ENCODE data around the gene TEX101. TPM values are rescaled to one million over a fixed set of nuclear protein-coding genes. Genes with fewer than 3 reads are reported as not detected.
"Not testable (repeated sequence)": the region's sequence is repeated elsewhere in the genome, so short reads cannot be mapped to it uniquely, and the experiment has no call there.

TEX101 gene
- total and polyA plus RNA-seq, 4 donors: not detected

DNA sequence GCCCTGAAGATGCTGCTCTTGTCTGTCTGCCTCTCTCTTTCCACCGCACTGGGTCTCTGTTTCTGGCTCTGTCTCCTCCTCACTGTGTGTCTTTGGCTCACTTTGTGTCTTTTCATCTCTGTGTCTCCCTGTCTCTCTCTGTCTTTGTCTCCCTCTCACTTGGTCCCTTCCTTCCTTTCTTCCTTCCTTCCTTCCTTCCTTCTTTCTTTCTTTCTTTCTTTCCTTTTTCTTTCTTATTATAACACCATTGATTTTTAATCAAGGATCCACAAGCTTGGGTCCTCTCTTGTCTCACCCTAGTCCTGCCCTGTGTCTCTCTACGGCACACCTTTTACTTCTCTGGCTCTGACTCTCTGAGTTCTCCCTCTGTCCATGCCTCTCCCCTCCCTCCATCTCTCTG is 46.9 kb upstream of the TEX101 start (continued):
- TF ChIP-seq, protein P1, sequence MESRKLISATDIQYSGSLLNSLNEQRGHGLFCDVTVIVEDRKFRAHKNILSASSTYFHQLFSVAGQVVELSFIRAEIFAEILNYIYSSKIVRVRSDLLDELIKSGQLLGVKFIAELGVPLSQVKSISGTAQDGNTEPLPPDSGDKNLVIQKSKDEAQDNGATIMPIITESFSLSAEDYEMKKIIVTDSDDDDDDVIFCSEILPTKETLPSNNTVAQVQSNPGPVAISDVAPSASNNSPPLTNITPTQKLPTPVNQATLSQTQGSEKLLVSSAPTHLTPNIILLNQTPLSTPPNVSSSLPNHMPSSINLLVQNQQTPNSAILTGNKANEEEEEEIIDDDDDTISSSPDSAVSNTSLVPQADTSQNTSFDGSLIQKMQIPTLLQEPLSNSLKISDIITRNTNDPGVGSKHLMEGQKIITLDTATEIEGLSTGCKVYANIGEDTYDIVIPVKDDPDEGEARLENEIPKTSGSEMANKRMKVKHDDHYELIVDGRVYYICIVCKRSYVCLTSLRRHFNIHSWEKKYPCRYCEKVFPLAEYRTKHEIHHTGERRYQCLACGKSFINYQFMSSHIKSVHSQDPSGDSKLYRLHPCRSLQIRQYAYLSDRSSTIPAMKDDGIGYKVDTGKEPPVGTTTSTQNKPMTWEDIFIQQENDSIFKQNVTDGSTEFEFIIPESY (IDR thresholded peaks at IDR 0.05): no peak
- TF ChIP-seq JUND (IDR thresholded peaks at IDR 0.05): no peak

DNA sequence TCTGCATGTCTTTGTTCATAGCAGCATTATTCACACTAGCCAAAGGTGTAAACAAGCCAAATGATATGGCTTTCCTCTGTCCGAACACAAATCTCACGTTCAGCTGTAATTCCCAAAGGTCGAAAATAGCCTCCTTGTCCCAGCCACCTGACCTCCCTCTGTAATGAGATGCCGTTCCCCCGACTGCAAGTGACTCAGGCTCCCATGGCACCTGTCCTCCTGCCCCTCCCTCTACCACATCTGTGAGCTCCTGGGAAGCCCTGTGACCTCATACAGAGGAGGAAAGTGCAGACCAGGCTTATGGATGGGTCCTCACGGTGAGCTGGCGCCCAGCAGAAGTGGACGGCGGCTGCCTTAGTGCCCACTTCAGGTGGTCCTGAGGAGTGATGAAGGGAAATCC is 45.8 kb upstream of the TEX101 start:
- WGBS: 36% methylated on average over 5 of the region's 9 CpGs
- H3K27me3 ChIP-seq (ENCODE audit: control insufficient read depth in 4 of 4, insufficient read depth in 4 of 4, low read length in 3 of 4); H3K27ac ChIP-seq (ENCODE audit: low read depth in 1 of 2, low read length in 2 of 2); H3K4me1 ChIP-seq (ENCODE audit: control insufficient read depth in 4 of 4, insufficient read depth in 4 of 4, low read length in 3 of 4); DNase-seq (ENCODE audit: low spot score); H3K9me3 ChIP-seq (ENCODE audit: control insufficient read depth in 4 of 4, low read length in 3 of 4); H3K4me3 ChIP-seq (ENCODE audit: low read depth in 1 of 3, low read length in 3 of 3); H3K36me3 ChIP-seq (ENCODE audit: control insufficient read depth in 4 of 4, insufficient read depth in 3 of 4, low read depth in 1 of 4, low read length in 3 of 4); H3K9ac ChIP-seq (ENCODE audit: low read depth in 1 of 2, low read length in 2 of 2): not testable (repeated sequence)

DNA sequence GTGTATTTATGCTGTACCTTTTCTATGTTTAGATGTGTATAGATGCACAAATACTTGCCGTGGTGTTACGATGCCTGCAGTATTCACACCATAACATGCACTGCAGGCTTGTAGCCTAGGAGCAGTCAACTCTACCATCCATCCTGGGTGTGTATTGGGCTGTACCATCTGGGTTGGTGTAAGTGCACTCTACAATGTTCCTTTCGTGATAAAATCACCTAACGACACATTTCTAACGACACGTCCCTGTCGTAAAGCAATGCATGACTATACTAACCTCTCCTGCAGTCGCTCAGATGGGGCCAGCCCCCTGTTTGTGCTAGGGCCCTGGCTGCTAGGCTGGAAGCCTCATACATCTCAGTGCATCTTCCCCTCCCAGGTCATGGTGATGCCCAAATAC is 42.8 kb upstream of the TEX101 start:
- WGBS: 75% methylated on average over 8 of the region's 8 CpGs
- H3K9ac ChIP-seq (ENCODE audit: low read depth in 1 of 2, low read length in 2 of 2): no peak overlapping the region
- H3K27ac ChIP-seq (ENCODE audit: low read depth in 1 of 2, low read length in 2 of 2): no peak overlapping the region
- H3K4me1 ChIP-seq (ENCODE audit: control insufficient read depth in 4 of 4, insufficient read depth in 4 of 4, low read length in 3 of 4): no peaks in the 10 kb centered on the region
- no peak for DNase-seq (ENCODE audit: low spot score)
- no peak for TF ChIP-seq RXRA (IDR thresholded peaks at IDR 0.05)
- no peak for TF ChIP-seq GABPA (IDR thresholded peaks at IDR 0.05 in 1 of 2, conservative IDR thresholded peaks at IDR 0.05 in 1 of 2)
- TF ChIP-seq TAF1 (conservative IDR thresholded peaks at IDR 0.05): no peak
- TF ChIP-seq EGR1 (IDR thresholded peaks at IDR 0.05; ENCODE audit: low read depth in 2 of 2): no peak
- TF ChIP-seq HNF4G (IDR thresholded peaks at IDR 0.05): no peak
- no peak for TF ChIP-seq FOXA2 (IDR thresholded peaks at IDR 0.05)
- TF ChIP-seq HNF4A (conservative IDR thresholded peaks at IDR 0.05): no peak
- TF ChIP-seq RAD21 (IDR thresholded peaks at IDR 0.05): no peak
- TF ChIP-seq SP1 (IDR thresholded peaks at IDR 0.05): no peak
- TF ChIP-seq, protein P2, sequence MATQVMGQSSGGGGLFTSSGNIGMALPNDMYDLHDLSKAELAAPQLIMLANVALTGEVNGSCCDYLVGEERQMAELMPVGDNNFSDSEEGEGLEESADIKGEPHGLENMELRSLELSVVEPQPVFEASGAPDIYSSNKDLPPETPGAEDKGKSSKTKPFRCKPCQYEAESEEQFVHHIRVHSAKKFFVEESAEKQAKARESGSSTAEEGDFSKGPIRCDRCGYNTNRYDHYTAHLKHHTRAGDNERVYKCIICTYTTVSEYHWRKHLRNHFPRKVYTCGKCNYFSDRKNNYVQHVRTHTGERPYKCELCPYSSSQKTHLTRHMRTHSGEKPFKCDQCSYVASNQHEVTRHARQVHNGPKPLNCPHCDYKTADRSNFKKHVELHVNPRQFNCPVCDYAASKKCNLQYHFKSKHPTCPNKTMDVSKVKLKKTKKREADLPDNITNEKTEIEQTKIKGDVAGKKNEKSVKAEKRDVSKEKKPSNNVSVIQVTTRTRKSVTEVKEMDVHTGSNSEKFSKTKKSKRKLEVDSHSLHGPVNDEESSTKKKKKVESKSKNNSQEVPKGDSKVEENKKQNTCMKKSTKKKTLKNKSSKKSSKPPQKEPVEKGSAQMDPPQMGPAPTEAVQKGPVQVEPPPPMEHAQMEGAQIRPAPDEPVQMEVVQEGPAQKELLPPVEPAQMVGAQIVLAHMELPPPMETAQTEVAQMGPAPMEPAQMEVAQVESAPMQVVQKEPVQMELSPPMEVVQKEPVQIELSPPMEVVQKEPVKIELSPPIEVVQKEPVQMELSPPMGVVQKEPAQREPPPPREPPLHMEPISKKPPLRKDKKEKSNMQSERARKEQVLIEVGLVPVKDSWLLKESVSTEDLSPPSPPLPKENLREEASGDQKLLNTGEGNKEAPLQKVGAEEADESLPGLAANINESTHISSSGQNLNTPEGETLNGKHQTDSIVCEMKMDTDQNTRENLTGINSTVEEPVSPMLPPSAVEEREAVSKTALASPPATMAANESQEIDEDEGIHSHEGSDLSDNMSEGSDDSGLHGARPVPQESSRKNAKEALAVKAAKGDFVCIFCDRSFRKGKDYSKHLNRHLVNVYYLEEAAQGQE (IDR thresholded peaks at IDR 0.05): no peak
- H3K4me3 ChIP-seq (ENCODE audit: low read depth in 1 of 3, low read length in 3 of 3): no peak overlapping the region
- peaks cover 0 to 2% (median 0%) of the 10 kb centered on the region in 4 donors for H3K27me3 ChIP-seq (ENCODE audit: control insufficient read depth in 4 of 4, insufficient read depth in 4 of 4, low read length in 3 of 4)
- H3K9me3 ChIP-seq (ENCODE audit: control insufficient read depth in 4 of 4, low read length in 3 of 4): no peaks in the 10 kb centered on the region
- H3K36me3 ChIP-seq (ENCODE audit: control insufficient read depth in 4 of 4, insufficient read depth in 3 of 4, low read depth in 1 of 4, low read length in 3 of 4): no peaks in the 10 kb centered on the region

DNA sequence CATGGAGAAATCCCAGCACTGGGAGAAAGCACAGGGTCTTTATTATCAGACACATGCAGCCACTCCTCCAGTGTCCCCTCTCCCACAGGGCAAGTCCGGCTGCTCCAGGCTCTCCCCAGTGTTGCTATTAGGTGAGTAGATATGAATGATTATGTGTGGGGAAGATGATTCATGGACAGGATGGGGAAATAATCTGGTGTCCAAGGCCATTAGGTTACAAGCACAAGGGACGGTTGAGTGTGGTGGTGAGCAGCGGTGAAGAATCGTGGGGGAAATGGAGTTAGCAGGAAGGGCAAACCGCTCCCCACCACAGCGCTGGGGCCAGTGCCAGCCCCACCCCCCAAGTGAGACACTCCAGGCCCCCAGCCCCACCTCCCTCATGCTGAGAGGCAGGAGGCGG is 42.2 kb upstream of the TEX101 start:
- Histone ChIP-seq H3K9me3 (ENCODE audit: control insufficient read depth in 4 of 4, low read length in 3 of 4) (no peaks in the 10 kb centered on the region), H3K4me1 (ENCODE audit: control insufficient read depth in 4 of 4, insufficient read depth in 4 of 4, low read length in 3 of 4) (no peaks in the 10 kb centered on the region), H3K4me3 (ENCODE audit: low read depth in 1 of 3, low read length in 3 of 3) (no peak overlapping the region), H3K27me3 (ENCODE audit: control insufficient read depth in 4 of 4, insufficient read depth in 4 of 4, low read length in 3 of 4) (peaks cover 0 to 2% (median 0%) of the 10 kb centered on the region in 4 donors), H3K36me3 (ENCODE audit: control insufficient read depth in 4 of 4, insufficient read depth in 3 of 4, low read depth in 1 of 4, low read length in 3 of 4) (no peaks in the 10 kb centered on the region), H3K27ac (ENCODE audit: low read depth in 1 of 2, low read length in 2 of 2) (no peak overlapping the region), H3K9ac (ENCODE audit: low read depth in 1 of 2, low read length in 2 of 2) (no peak overlapping the region)
- 71% methylated on average over 7 of the region's 7 CpGs for WGBS
- DNase-seq (ENCODE audit: low spot score): no peak
- TF ChIP-seq EGR1 (IDR thresholded peaks at IDR 0.05; ENCODE audit: low read depth in 2 of 2) (no peak), GABPA (IDR thresholded peaks at IDR 0.05 in 1 of 2, conservative IDR thresholded peaks at IDR 0.05 in 1 of 2) (no peak), HNF4G (IDR thresholded peaks at IDR 0.05) (no peak), YY1 (IDR thresholded peaks at IDR 0.05) (no peak), SP1 (IDR thresholded peaks at IDR 0.05) (no peak), RXRA (IDR thresholded peaks at IDR 0.05) (no peak)
- TF ChIP-seq, protein P3, sequence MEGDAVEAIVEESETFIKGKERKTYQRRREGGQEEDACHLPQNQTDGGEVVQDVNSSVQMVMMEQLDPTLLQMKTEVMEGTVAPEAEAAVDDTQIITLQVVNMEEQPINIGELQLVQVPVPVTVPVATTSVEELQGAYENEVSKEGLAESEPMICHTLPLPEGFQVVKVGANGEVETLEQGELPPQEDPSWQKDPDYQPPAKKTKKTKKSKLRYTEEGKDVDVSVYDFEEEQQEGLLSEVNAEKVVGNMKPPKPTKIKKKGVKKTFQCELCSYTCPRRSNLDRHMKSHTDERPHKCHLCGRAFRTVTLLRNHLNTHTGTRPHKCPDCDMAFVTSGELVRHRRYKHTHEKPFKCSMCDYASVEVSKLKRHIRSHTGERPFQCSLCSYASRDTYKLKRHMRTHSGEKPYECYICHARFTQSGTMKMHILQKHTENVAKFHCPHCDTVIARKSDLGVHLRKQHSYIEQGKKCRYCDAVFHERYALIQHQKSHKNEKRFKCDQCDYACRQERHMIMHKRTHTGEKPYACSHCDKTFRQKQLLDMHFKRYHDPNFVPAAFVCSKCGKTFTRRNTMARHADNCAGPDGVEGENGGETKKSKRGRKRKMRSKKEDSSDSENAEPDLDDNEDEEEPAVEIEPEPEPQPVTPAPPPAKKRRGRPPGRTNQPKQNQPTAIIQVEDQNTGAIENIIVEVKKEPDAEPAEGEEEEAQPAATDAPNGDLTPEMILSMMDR (IDR thresholded peaks at IDR 0.05; ENCODE audit: low read depth, low read length, missing input control): no peak
- TF ChIP-seq, protein P4, sequence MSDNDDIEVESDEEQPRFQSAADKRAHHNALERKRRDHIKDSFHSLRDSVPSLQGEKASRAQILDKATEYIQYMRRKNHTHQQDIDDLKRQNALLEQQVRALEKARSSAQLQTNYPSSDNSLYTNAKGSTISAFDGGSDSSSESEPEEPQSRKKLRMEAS (IDR thresholded peaks at IDR 0.05): no peak
- TF ChIP-seq, protein P5, sequence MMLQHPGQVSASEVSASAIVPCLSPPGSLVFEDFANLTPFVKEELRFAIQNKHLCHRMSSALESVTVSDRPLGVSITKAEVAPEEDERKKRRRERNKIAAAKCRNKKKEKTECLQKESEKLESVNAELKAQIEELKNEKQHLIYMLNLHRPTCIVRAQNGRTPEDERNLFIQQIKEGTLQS (IDR thresholded peaks at IDR 0.05): no peak
